PFSK-1 (cell line): Measurements from ENCODE around the gene RNF207.

Experiments used
- POLR2AphosphoS5 ChIP-seq: IDR thresholded peaks from 2 replicates; pipeline ENCODE4 v1.6.1; 2012; ENCODE audit warnings: low read depth, mild to moderate bottlenecking, control low read depth, low read length, moderate library complexity
- TAF1 ChIP-seq: IDR thresholded peaks from 2 replicates; pipeline ENCODE4 v1.6.1; 2012; ENCODE audit warnings: low read length, control low read depth, borderline replicate concordance; ENCODE audit not compliant: insufficient read depth
- TF ChIP-seq, protein P1 (sequence below), 2 experiments: IDR thresholded peaks; 2 replicates each; pipeline versions ENCODE4 v1.6.1 to v1.8.0; 2011 to 2012; ENCODE audit warnings: low read depth in 2 of 2, low read length in 2 of 2, control low read depth in 1 of 2, inconsistent platforms in 1 of 2, mild to moderate bottlenecking in 1 of 2, moderate library complexity in 1 of 2; ENCODE audit not compliant: insufficient read depth in 1 of 2

DNA sequence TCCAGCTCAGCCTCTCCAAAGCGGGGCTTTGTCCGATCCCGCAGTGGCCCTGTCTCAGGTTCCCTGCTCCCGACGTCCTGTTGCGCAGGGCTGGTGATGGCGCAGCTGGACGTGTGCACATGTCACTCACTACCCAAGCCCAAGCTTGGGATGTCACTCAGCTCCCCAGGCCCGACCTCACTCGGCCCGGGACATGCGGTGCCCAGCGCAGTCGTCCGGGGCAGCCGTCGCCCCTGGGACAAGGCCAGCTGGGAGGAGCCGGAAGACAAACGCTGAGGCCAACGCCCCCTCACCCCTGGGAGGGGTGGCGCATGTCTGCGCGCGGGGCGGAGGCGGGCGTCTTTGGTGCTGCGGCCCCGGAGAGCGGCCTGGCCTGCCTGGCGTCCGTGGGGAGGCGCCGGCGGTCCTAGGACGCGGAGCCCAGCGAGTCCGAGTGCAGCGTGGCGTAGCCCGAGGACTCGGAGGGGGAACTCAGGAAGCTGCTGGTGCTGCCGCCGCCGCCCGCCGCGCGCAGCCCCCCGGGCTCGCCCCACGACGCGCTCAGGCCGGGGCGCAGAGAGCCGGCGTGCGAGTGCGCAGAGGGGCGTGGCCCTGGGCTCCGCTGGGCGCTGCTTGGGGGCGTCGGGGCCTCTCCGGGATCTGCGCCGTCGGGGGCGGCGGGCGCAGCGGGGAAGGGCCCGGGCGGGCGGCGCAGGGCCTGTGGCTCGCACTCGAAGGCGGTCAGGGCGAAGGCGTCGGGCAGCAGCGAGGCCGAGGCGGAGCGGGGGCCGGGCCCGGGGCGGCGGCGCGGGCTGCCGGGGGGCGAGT lies 43.2 kb downstream of the RNF207 start:
- TF ChIP-seq POLR2AphosphoS5: no peak
- TF ChIP-seq TAF1: no peak
- TF ChIP-seq, protein P1, sequence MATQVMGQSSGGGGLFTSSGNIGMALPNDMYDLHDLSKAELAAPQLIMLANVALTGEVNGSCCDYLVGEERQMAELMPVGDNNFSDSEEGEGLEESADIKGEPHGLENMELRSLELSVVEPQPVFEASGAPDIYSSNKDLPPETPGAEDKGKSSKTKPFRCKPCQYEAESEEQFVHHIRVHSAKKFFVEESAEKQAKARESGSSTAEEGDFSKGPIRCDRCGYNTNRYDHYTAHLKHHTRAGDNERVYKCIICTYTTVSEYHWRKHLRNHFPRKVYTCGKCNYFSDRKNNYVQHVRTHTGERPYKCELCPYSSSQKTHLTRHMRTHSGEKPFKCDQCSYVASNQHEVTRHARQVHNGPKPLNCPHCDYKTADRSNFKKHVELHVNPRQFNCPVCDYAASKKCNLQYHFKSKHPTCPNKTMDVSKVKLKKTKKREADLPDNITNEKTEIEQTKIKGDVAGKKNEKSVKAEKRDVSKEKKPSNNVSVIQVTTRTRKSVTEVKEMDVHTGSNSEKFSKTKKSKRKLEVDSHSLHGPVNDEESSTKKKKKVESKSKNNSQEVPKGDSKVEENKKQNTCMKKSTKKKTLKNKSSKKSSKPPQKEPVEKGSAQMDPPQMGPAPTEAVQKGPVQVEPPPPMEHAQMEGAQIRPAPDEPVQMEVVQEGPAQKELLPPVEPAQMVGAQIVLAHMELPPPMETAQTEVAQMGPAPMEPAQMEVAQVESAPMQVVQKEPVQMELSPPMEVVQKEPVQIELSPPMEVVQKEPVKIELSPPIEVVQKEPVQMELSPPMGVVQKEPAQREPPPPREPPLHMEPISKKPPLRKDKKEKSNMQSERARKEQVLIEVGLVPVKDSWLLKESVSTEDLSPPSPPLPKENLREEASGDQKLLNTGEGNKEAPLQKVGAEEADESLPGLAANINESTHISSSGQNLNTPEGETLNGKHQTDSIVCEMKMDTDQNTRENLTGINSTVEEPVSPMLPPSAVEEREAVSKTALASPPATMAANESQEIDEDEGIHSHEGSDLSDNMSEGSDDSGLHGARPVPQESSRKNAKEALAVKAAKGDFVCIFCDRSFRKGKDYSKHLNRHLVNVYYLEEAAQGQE (IDR thresholded peaks at IDR 0.05; ENCODE audit: insufficient read depth in 1 of 2, low read depth in 2 of 2, low read length in 2 of 2): no peak
